T1000 (cell line): ENCODE data around the gene HIVEP3.

Experiments
- DNase-seq: peaks from one replicate; lab custom pipeline; 2025; ENCODE audit warnings: mixed read lengths; lab: John Stamatoyannopoulos, UW

Gene HIVEP3

DNA sequence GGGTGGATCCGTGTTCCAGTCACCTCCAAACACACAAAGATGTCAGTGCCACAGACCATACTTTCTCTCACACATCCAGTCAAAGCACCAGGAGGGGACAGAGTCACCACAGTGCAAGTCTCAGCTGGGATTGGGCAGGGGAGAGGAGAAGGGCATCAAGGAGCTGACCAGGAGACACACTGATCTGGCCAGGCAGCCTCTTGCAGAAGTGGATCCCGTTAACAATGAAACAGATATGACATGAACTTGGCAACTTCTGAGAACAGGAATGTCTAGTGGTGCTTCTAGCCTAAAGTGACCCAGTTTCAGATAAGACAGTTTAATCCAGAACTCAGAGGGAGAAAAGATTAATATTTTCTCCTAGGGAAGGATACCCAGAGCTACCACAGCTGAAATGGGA, 71.0 kb downstream of the HIVEP3 start:
- DNase-seq = no peak

DNA sequence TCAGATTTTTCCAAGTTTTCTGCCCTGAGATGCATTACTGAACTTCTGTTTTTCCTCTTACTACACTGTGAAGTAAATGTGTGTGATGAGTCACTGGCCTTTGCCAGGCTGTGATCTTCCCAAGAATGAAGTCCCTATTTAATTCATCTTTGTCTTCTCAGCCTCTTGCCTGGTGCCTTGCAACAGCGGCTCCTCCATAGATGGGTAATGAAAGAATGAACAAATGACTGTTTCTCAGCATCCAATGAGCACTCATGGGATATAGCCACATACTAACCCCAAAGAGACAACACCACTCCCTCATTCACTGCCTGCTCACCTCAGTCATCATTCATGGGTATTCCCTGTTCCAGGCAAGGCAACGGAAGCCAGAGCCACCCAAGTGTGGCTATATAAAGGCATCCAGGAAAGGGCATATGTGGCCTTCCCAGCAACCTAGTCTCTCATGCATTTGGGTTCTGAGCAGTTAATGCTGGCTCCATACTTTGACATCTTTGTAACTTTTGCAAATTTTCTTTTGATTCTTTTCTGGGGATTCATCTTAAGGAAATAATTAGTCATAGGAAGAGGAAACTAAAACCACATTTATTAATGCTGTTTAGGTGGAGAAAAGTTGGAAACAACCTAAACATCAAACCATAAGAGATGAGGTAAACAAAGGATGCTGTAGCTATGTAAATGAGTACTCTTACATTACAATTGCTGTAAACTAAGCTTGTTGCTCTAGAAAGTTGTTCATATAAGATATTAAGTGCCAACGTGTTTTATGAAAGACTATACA, 71.9 kb downstream of the HIVEP3 start:
- no peak for DNase-seq

GRCh38 chr1:41844781-41845272, 73.9 kb downstream of the HIVEP3 start:
- DNase-seq = no peak

DNA sequence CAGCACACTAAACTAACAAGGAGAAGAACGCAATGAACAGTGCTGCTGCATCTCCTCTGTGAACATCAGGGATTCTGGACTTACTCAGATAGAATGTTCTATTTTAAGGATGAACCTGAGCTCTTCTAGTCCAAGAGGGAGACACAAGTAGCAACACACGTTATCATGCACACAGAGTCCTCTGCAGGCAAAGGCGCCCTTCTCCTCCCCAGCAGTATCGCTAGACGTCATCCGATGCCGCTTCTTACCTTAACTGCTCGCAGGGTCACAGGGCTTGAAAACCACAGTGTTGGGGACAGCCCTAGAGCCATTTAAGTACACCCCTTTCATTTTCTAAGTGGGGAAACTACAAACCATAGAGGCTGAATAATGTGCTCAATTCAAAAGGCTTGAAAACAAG, 74.5 kb downstream of the HIVEP3 start:
- no peak for DNase-seq

GRCh38 chr1:41842993-41843755, 75.5 kb downstream of the HIVEP3 start:
- no peak for DNase-seq

GRCh38 chr1:41842326-41842725, 76.4 kb downstream of the HIVEP3 start:
- DNase-seq = no peak

DNA sequence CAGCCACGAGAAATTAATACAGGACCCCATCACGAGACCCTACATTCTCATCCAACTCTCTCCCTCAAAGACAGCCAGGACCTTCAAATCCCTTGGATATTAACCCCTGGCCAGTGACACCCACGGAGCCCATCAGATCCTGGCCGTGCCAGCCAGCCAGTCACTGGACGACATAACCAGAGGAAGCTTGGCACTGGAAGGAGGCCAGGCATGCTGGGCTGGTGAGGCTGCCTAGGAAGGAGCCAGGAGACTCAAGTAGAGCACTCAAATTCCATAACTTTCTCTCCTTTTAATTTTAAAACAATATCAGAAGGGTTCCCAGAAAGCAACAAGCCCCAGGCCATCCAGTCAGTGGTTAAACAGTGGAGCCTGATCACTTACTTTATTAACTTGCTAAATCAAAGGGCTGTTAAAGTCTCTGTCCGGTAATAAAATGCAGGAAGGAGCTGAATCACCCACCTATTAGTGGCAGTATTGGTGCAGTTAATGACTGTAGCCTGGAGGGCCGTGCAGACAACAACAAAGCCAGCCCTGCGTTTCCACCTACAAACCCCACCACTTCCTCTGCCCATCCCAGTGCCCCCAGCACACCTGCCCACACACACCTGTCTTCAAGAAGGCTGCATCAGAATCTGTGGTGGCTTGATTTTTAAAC, 78.0 kb downstream of the HIVEP3 start:
- DNase-seq = peak; percentile 66

- no peak for DNase-seq
Measured at GRCh38 chr1:41838266-41838665, 80.5 kb downstream of the HIVEP3 start.

DNA sequence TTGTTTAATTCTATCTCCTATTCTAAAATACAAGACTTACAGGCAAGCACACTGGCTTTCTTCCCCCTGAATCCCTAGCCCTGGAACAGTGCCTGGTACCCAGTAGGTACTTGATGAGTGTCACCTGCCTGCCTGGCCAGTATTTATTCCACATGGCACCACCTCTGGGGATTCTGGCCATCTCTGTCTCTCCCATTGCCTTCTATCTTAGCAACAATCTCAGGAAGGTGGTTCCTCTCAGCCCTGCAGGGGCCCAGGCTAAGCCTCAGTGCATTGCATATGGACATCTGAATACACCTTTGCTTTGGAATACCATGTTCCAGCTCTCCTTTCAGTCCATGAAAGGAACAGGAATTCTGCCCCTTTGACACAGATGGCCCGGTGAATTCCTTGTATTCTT, 81.0 kb downstream of the HIVEP3 start:
- no peak for DNase-seq

DNA sequence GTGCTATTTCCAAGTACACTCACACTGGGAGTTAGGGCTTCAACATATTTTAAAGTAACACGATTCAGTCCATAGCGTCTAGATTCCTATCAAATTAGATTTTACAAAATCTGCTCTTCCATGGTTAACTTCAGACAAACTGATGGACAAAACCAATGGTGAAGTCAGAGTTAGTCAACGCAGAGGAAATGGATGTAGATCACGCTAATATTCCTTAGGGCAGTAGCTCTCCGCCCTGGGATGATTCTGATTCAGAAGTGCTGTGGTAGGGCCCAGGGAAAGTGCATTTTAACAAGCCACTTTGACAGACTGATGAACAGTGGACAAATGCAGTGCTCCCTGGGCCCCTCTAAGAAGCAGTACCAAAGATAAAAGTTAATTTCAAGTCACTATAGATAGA, 83.2 kb downstream of the HIVEP3 start:
- DNase-seq = no peak

GRCh38 chr1:41833519-41834000, 85.2 kb downstream of the HIVEP3 start:
- no peak for DNase-seq

DNA sequence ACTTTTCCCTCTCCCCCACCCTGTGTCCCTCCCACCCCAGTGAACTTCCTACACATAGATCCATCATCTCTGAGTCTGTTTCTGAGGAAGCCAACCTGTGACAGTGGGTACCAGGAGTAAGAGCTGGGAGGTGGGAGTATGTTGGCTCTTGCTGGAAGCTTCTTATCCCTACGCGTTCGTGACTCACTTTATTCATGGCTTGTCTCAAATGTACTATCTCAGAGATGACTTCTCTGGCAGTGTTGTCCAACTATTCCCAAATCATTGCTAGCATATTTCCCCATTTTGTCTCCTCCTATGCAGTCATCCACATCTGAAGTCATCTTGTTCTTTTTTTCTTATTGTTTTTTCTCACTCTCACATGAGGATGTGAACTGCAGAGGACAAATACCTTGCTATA, 88.0 kb downstream of the HIVEP3 start:
- DNase-seq = no peak

DNA sequence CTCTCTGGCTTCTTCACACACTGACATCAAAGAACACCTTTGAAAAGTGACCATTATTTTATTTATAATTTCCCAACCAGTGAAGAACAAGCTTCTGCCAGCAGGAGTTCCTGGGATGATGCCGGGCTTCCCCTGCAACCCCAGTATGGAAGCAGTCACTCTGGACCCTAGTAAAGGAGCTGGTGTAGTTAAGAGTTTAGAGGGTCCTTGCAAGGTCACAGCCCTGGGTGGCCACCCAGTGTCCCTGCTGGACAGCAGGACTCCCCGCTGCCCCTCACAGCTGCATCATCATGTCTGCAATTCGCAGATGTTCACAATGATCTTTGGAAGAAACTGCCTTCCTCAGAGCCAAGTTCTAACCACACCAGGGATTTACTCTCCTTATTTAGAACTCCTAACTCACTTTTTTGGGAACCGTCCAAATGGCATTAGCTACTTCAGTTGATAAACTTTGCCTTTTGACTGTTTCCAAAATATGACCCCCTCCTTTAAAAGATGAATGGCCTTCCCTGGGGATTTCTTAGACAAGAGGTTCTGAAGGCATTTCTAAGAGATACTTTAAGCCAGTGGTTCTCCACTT, 90.6 kb downstream of the HIVEP3 start:
- no peak for DNase-seq

DNA sequence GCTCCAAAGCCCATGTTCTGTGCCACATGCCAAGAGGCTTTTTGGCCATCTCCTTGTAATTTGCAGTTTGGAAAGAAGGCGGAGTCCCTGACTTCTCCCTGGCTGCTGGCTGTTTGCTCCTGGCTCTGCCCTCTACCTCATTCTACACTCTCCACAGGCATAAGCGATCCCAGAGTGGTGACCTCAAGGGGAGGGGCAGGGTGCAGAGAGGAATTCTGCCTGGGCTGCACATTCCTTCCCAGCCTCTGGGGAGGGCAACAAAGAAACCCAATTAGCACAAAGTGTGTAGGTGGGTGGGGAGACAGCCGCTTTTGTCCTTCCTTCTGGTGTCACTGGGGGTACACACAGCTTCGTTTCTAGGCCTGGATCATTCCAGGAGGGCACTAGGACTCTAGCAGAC, 95.3 kb downstream of the HIVEP3 start:
- no peak for DNase-seq

- DNase-seq = no peak
Measured at GRCh38 chr1:41822866-41823265, 95.9 kb downstream of the HIVEP3 start.

DNA sequence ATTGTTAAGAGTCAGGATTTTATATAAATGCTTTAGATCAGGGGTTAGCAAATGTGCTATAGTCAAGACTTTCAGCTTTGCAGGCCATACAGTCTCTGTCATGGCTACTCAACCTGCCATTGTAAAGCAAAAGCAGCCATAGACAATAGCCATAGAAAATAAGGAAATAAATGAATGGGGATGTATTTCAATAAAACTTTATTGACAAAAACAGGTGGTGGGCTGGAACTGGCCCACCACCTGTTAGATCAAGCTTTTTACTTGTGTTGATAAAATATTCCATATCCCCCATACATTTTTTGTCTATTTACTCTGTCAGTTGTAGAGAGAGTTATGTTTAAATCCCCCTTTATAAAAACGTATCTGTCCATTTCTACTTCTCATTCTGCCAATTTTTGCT, 98.9 kb downstream of the HIVEP3 start:
- DNase-seq = no peak

DNA sequence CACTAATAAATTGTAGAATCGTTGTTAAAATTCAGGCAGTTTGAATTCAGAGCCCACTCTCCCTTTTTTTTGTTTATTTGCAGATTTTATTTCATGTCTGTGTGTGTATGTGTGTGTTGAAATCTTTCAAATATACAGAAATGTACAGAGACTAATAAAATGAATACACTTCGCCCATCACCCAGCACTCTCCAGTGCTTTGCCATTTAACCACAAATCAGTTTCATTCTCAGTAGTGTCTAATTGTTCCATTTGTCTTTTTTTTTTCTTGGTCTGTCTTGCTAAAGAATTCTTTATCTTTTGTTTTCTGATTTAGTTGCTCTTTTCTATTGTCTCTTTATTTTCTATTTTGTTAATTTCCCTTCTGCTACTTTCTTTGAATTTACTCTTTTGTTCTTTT, 99.7 kb downstream of the HIVEP3 start:
- DNase-seq = no peak

- no peak for DNase-seq
Measured at GRCh38 chr1:41816061-41816460, 102.7 kb downstream of the HIVEP3 start.

- no peak for DNase-seq
Measured at GRCh38 chr1:41813755-41814745, 104.7 kb downstream of the HIVEP3 start.

- DNase-seq = no peak
Measured at GRCh38 chr1:41813226-41813625, 105.5 kb downstream of the HIVEP3 start.

DNA sequence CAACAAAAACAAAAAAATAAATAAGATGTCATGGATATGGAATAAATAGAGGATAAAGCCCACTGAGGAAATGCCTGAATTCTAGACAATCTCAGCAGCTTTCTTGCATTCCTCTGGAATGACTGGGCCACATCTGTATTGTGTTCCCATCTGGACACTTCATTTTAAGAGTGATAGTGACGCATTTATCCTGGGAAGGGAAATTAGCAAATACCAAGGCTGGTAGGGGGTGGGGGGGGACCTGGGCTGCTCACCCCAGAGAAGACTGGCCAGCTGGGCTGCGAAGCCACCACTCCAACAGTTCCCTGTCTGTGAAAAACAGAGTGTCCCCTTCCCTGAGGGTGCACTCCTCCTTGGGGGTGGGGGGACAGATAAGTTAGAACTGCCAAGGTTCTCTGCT, 106.3 kb downstream of the HIVEP3 start:
- no peak for DNase-seq
